GM19452 (cell line): ENCODE results near the gene MYMX.
"Not testable (repeated sequence)": the region's sequence is repeated elsewhere in the genome, so short reads cannot be mapped to it uniquely, and the experiment has no call there.

ENCODE experiments used
- ATAC-seq: cut with Tn5 transposase; IDR thresholded peaks from one replicate; pipeline ENCODE4 v1.9.1; 2021; ENCODE audit not compliant: unreplicated experiment

The MYMX gene

DNA sequence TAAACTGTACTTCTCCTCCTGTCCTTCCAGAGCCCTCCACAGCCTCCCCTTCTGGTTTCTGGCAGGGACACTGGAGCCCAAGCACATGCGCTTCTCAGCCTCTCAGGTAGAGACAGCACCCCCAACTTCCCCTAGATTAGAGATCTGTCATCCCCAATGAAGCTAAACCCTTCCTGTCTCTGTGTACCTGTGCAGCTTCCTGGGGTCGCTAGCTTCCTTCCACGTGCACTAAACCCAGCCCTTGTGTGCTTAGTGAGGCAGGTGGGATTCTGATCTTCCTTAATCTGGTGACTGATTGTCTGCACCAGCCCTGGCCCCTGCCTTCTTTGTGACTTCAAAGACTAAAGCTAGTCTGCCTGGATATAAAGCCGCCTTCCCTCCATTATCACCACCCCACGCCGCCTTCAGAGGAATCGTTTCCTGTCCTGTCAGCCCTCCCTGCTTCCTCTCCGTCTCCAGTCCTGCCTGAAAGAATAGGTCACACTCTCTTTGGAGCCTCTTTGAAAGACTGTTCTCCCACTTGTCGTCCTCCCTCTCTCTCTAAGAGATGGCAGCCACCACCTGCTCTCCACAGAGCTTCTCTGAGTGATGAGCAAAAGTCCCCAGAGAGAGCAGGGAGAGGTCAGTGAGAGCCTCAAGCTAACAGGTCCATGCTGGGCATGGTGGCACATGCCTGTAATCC, 30.6 kb upstream of the MYMX start:
- ATAC-seq: no peak

DNA sequence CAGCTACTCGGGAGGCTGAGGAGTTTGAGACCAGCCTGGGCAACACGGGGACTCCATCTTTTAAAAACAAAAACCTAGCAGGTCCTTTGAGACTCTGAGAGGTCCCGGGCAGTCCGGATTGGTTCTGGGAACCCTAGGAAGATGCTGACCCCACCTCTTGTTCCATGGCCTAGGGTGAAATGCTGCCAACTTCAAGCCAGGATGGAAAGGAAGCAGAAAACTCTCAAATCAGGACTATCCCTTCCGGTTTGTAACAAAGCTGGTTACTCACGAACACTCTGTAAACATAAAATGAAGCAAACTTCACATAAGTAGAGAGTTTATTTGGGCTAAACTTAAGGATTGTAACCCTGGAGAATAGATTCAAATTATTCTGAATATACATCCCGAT, 30.1 kb upstream of the MYMX start:
- no peak for ATAC-seq

DNA sequence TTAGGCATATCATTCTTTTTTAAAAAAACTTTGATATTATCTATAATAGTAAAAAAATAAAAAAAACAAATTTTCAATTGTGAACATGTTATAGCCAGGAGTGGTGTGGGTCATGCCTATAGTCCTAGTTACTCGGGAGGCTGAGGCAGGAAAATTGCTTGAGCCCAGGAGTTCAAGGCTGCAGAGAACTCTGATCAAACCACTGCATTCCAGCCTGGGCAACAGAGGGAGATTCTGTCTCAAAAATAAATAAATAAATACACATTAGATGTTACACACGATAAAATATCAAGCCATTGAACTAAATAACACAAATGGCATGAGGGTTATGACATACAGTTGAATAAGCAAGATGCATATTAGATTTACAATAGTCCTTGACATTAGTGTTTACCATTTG, 27.9 kb upstream of the MYMX start:
- no peak for ATAC-seq

DNA sequence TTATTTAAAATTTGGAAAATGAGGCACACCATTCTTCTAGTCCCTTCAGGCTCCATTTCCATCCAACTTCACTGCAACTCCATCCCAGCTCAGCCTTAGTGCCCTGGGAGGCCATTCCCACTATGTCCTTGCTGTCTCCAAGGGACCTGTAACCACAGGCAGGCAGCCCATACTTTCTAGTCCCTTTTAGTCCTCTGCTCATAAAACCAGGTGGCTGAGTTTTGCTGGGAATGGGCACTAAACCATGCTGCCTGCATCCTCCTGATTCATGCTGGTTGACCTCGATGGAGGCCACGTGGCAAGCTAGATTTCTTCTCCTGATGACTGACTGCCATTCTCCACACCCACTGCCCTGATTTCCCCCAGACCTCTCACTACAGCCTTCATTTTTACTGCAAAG, 27.5 kb upstream of the MYMX start:
- no peak for ATAC-seq

DNA sequence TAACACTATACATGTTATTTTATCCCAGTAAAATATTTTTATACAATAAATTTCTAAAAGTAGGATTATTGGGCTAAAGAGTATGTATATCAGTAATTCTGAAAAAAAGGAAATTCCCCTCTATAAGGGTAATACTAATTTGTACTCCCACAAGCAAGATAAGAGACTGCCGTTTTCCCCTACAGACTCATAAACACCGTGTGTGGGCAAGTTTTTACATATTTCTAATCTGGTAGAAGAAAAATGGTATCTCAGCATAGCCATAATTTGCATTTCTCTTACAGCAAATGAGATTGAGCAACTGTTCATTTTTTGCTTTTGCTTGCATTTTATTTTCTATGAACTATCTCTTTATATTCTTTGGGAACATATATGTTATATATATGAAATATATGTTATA, 26.0 kb upstream of the MYMX start:
- ATAC-seq: no peak

DNA sequence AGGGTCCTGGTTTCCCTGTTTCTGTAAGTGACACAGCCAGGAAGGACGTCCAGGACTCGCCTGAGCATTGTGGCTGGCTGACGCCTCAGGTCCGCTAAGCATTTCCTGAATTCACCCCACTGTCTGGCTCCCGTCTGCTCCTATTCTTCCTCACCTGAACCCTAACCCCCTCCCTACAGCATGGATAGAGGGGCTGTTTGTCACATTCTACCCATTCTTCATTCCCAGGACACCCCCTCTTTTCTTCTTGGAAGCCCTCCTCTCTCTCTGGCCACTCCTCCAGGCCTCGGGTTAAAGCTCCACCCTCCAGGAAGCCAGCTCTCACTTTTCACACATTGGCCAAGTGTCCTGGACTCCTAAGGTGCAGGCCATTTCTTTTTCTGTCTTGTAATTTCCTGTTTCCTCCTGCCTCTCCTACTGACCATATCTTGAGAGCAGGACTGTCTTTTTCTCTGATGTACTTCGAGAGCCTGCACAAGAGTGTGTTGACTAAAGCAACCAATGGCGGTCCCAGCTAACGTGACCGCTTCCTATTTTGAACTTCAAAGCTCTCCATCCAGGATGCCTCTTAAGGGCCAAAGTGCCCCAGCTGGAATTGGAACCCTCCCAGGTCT, 24.2 kb upstream of the MYMX start:
- no peak for ATAC-seq

DNA sequence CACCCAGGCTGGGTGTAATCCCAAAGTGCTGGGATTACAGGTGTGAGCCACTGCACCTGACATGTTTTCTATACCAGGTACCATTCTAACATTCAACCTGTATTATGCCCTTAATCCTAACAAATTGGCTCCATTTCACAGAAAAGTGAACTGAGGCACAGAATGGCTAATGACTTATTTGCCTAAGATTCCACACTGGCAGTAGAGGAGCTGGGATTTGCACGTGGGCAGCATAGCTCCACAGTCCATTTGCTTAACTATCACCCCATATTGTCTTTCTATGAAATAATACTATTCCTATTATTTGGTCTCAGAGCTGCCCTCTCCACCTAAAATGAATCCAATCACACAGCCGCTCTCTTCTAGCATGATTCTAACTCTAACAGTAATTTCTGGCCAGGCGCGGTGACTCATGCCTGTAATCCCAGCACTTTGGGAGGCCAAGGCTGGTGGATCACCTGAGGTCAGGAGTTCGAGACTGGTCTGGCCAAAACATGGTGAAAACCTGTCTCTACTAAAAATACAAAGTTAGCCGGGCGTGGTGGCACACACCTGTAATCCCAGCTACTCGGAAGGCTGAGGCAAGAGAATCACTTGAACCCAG, 23.3 kb upstream of the MYMX start:
- ATAC-seq: no peak

DNA sequence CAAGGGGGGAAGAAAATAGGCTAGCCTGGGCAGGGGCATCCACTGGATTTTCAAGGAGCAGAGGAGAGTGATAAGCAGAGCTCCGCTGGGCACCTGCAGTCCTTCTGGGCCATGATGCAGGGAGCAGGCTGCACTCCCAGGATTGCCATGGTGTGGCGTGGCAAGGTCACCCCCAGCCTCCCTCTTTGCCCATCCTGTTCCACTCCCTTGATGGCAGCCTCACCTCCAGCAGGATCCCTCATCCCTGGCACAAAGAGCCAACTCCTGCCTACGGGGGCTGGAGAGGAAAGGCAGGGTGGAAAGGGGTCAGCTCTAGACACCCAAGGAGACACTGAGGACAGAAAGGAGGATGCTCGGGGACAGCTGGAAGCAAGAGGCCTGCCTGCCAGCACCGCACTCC, 22.4 kb upstream of the MYMX start:
- ATAC-seq: no peak

DNA sequence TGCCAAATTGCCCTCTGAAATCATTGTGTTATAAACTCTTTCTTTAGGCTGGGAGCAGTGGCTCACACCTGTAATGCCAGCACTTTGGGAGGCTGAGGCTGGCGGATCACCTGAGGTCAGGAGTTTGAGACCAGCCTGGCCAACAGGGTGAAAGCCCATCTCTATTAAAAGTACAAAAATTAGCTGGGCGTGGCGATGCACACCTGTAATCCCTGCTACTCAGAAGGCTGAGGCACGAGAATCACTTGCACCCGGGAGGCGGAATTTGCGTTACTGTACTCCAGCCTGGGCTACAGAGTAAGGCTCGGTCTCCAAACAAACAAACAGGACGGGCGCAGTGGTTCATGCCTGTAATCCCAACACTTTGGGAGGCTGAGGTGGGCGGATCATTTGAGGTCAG, 20.4 kb upstream of the MYMX start:
- ATAC-seq: not testable (repeated sequence)

DNA sequence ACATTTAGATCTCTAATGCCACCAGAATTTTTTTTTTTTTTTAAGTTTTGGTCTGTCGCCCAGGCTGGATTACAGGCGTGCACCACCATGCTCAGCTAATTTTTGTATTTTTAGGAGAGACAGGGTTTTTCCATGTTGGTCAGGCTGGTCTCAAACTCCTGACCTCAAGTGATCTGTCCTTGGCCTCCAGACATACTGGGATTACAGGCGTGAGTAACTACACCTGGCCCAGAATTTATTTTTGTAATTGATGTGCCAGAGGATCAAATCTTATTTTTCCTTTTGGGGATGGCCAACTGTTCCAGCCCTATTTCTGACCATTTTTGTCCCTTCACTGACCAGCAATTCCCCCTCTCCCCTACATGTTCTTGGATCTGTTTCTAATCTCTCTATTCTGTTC, 18.0 kb upstream of the MYMX start:
- no peak for ATAC-seq

DNA sequence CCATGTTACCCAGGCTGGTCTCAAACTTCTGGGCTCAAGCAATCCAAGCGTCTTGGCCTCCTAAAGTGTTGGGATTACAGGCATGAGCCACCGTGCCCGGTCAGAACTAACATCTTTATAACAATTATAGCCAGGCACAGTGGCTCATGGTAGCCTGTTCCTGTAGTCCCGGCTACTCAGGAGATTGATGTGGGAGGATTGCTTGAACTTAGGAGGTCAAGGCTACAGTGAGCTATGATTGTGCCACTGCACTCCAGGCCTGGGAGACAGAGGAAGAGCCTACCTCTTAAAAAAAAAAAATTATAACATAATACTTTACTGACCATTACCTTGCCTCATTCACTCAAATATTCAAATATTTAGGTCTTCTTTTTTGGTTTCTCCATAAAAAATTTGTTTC, 16.8 kb upstream of the MYMX start:
- no peak for ATAC-seq

DNA sequence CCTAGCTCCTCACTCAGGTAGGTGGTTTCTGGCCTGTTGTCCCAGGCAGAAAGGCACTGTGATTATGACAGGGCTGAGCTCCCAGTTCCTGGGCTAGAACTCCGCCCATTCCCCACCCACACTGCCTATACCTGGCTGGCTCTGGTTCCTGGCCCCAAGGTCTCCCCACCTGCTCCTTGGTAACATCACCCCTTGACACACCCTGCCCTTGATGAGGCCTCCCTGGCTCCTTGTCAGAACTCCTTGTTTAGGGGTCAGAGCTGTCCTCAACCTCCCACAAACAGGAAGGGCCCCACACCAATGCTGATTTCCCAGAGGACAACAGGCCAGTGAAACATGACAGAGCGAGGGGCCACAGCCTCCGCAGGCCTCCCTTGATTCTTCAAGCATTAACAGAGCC, 15.5 kb upstream of the MYMX start:
- no peak for ATAC-seq

DNA sequence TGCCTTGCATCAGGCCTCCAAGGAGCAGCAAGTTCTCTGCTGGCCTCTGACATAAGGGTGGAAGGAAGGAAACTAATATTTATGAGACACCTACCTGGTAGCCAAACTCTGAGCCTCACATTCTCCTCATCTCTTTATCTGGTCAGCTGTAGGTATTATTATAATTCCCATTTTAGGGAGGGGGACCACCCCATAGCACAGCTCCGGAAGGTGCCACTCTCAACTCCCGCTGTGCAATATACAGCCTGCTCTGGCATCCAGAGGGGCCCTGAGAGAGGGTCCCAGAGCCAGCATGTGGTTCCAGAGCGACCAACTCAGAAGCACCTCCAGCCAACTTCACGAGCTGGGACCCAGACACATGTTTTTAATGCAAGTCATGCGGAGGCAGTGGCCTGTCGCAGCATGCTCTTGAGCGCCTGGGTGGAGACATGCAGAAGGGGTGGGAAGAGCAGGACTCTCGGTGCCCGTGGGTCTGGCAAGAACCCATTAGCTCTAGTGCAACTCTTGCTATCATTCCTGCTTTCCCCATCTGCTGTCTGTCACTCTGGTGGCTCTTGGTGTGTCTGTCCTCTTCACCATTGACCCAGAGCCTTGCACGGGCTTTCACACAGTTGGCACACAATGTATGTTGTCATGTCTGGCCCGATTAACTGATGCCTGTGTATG, 15.0 kb upstream of the MYMX start:
- ATAC-seq: no peak

DNA sequence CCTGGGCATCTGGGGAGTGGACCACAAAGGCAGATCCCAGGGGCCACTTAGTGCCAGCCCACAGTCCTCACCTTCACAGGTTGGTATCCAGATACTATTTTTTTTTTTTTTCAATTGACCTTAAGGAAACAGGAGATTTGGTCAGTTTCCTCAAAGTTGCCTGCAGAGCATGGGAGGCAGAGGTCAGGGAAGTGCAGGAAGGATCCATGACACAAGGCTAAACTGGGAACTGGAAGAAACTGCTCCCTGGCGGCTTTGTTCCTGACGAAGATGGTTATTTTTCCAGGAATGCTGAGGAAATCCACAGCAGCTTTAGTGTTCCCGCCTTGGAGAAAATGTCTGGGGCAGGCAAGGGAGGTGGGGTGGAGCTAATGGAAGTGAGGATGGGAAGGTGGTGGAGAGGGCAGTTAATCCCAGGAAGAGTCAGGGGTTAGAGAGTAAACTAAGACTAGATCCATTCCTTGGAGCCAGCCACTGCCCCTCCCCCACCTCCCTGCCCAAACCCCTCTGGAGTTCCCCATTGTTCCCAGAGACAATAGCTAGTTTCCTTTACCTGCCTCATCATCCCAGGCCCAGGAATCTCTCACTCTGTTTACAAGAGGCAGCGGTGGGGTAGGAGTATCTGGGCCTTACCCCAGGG, 14.3 kb upstream of the MYMX start:
- no peak for ATAC-seq

DNA sequence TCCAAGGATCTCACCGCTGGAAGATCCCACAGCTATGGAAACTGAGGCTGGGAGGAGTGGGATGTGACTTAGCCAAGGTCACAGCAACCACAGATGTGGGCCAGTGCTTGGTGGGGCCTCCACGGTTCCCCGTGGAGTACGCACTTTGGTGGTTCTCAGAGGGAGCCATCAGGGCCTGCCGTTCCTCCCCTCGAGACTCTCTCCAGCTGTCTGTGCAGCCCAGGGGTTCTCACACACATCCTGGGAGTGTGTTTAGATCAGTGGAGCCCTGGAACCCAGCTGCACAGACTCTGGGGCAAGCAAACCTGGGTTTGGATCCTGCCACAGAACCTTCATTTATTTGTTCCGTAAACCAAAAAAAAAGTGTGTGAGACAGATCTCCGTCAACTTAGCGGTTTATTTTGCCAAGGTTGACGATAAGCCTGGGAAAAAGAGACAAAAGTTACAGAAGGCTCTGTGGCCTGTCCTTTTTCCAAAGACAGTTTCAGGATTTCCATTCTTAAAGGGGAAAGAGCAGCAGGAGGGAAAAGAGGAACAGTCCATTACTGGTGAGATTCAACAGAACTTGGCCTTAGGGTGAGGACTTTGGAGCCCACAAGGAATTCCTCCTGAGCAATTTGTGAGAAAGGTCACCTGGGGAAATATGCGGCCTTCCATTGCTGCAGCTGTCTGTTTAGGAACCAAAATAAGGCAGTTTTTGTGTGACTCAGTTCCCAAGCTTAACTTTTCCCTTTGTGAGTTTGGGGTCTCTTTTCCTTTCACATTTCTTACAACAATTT, 13.6 kb upstream of the MYMX start:
- ATAC-seq: no peak

DNA sequence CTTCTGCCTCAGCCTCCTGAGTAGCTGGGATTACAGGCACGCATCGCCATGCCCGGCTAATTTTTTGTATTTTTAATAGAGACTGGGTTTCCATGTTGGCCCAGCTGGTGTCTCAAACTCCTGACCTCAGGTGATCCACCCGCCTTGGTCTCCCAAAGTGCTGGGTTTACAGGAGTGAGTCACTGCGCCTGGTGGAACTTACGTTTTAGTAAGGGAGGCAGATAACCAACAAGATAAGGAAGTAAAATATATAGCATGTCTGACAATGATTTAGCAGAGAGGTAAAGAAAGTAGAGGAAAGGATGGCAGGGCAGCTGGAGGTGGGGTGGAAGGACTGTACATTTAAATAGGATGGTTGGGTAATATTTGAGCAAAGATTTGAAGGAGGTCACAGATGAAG, 12.8 kb upstream of the MYMX start:
- ATAC-seq: no peak

DNA sequence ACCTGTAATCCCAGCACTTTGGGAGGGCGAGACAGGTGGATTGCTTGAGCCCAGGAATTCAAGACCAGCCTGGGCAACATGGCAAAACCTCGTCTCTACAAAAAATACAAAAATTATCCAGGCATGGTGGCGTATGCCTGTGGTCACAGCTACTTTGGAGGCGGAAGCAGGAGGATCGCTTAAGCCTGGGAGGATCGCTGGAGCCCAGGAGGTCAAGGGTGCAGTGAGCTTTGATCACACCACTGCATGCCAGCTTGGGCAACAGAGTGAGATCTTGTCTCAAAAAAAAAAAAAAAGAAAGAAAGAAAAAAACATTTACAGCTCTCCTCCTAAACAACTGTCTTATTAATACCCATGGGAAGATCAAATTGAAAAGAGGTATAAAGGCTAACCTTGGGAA, 8.8 kb upstream of the MYMX start:
- no peak for ATAC-seq

DNA sequence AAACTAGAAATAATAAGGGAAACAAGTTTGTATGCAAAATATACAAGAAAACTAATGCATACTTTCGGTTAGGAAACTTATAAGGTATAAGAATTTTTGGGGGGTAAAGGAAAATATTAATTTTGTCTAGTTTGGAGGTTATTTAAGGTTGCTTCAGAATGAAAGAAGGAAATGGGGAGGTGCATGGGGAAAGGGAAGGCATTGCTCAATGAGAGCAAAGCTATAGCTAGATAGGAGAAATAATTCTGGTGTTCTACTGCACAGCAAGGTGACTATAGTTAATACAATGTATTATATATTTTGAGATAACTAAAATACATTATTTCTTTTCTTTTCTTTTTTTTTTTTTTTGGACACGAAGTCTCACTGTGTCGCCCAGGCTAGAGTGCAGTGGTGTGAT, 5.4 kb upstream of the MYMX start:
- ATAC-seq: no peak

DNA sequence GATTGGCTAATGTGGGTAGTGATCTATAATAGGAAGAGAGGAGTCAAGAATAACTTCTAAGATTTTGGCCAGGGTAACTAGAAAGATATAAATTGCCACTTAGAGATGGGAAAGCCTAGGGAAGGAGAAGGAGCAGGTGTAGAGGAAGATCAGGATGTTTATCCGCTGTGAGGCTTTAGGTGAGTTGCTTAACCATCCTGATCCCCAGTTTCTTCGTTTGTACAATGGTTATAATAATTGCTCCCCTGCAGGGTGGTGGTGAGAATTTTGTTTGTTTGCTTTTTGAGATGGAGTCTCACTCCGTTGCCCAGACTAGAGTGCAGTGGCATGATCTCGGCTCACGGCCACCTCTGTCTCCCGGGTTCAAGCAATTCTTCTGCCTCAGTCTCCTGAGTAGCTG, 2.4 kb upstream of the MYMX start:
- no peak for ATAC-seq

DNA sequence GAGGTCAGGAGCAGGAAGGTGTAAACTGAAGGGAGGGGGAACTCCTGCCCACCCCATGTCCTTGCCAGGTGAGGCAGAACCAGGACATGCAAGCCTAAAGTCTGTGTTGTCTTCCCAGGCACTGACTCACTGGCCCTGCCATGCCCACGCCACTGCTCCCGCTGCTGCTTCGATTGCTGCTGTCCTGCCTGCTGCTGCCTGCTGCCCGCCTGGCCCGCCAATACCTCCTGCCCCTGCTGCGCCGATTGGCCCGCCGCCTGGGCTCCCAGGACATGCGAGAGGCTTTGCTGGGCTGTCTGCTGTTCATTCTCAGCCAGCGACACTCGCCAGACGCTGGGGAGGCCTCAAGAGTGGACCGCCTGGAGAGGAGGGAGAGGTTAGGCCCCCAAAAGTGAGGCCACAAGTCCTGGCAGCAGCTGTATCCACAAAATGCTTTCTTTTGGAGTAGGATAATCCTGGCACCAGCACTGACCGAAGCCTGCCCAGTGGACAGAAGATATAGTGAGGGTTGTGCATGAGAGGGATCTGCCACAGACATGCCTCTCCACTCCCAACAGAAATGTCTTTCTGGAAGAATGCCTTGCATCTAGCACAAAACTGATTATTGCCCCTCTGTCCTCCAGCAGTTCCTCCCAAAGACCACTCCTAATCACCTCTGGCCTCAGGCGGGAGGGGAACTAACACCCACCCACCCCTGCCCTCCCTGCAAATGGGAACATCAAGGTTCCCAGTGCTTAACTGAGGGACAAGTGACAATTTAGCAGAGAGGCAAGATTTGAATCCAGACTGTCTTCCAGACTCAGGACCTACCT, 812 bp downstream of the MYMX start:
- ATAC-seq: no peak
